ENCODE results near the gene C17orf67.
"Not testable (repeated sequence)": the region's sequence is repeated elsewhere in the genome, so short reads cannot be mapped to it uniquely, and the experiment has no call there.

Gene C17orf67

GRCh38 chr17:56765449-56765848 is 68.3 kb downstream of the C17orf67 start:
- TF ChIP-seq, protein P1, sequence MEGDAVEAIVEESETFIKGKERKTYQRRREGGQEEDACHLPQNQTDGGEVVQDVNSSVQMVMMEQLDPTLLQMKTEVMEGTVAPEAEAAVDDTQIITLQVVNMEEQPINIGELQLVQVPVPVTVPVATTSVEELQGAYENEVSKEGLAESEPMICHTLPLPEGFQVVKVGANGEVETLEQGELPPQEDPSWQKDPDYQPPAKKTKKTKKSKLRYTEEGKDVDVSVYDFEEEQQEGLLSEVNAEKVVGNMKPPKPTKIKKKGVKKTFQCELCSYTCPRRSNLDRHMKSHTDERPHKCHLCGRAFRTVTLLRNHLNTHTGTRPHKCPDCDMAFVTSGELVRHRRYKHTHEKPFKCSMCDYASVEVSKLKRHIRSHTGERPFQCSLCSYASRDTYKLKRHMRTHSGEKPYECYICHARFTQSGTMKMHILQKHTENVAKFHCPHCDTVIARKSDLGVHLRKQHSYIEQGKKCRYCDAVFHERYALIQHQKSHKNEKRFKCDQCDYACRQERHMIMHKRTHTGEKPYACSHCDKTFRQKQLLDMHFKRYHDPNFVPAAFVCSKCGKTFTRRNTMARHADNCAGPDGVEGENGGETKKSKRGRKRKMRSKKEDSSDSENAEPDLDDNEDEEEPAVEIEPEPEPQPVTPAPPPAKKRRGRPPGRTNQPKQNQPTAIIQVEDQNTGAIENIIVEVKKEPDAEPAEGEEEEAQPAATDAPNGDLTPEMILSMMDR (IDR thresholded peaks at IDR 0.05; ENCODE audit: unreplicated experiment in 3 of 3): no peak
- H3K4me3 Mint-ChIP-seq: no peak overlapping the region
- H3K27ac Mint-ChIP-seq: peak overlapping the region in 1 of 3 experiments; percentile 4
- peaks cover 21% of the 10 kb centered on the region for H3K4me1 Mint-ChIP-seq
- no peaks in the 10 kb centered on the region for H3K36me3 Mint-ChIP-seq (ENCODE audit: low read depth)
- H3K27me3 Mint-ChIP-seq (ENCODE audit: low read depth): peaks cover 16% of the 10 kb centered on the region
- no peaks in the 10 kb centered on the region for H3K9me3 Mint-ChIP-seq

- Mint-ChIP-seq H3K27ac (no peak overlapping the region), H3K4me1 (peaks cover 21% of the 10 kb centered on the region), H3K4me3 (no peak overlapping the region), H3K9me3 (no peaks in the 10 kb centered on the region), H3K27me3 (ENCODE audit: low read depth) (peaks cover 20% of the 10 kb centered on the region), H3K36me3 (ENCODE audit: low read depth) (no peaks in the 10 kb centered on the region)
- TF ChIP-seq, protein P1 (IDR thresholded peaks at IDR 0.05; ENCODE audit: unreplicated experiment in 3 of 3): no peak
These were observed 70.7 kb downstream of the C17orf67 start for GRCh38 chr17:56762988-56763387.

- Mint-ChIP-seq H3K36me3 (ENCODE audit: low read depth) (no peaks in the 10 kb centered on the region), H3K27me3 (ENCODE audit: low read depth) (peaks cover 25% of the 10 kb centered on the region), H3K9me3 (no peaks in the 10 kb centered on the region), H3K27ac (no peak overlapping the region), H3K4me1 (peaks cover 20% of the 10 kb centered on the region), H3K4me3 (no peak overlapping the region)
- TF ChIP-seq, protein P1 (IDR thresholded peaks at IDR 0.05; ENCODE audit: unreplicated experiment in 3 of 3): no peak
These were observed 71.6 kb downstream of the C17orf67 start for GRCh38 chr17:56762144-56762543.

DNA sequence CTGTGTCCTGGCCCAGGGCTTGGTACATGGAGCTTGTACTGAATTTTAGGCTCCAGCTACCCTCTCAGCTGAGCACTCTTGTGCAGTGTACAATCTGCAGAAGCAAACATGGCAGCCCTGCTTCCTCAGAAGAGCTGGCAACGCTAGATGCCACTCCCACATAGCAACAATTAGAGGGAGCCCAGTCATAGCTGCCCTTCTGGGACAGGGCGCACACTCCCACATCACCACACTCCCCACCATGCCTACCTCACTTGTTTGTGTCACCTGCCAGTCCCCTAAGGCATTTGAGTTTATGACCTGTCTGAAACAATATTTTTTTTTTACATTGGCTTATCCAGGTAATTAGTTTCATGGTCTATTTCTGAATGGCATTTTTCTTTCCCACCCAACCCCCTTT is 72.3 kb downstream of the C17orf67 start:
- H3K27ac Mint-ChIP-seq: peak overlapping the region in 1 of 3 experiments; percentile 79
- TF ChIP-seq, protein P1 (IDR thresholded peaks at IDR 0.05; ENCODE audit: unreplicated experiment in 3 of 3): no peak
- no peaks in the 10 kb centered on the region for H3K36me3 Mint-ChIP-seq (ENCODE audit: low read depth)
- H3K27me3 Mint-ChIP-seq (ENCODE audit: low read depth): peaks cover 22% of the 10 kb centered on the region
- no peaks in the 10 kb centered on the region for H3K9me3 Mint-ChIP-seq
- H3K4me1 Mint-ChIP-seq: peaks cover 16% of the 10 kb centered on the region
- no peak overlapping the region for H3K4me3 Mint-ChIP-seq

DNA sequence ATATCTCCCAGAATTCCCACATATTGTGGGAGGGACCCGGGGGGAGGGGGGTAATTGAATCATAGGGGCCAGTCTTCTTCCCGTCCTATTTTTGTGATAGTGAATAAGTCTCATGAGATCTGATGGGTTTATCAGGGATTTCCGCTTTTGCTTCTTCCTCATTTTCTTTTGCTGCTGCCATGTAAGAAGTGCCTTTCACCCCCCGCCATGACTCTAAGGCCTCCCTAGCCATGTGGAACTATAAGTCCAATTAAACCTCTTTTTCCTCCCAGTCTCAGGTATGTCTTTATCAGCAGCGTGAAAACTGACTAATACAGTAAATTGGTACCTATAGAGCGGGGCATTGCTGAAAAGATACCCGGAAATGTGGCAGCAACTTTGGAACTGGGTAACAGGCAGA is 76.1 kb downstream of the C17orf67 start:
- not testable (repeated sequence) for H3K36me3 Mint-ChIP-seq (ENCODE audit: low read depth); H3K27ac Mint-ChIP-seq; H3K4me3 Mint-ChIP-seq; H3K9me3 Mint-ChIP-seq
- Mint-ChIP-seq H3K27me3 (ENCODE audit: low read depth) (peaks cover 13% of the 10 kb centered on the region), H3K4me1 (peaks cover 11% of the 10 kb centered on the region)

- H3K36me3 Mint-ChIP-seq (ENCODE audit: low read depth): no peaks in the 10 kb centered on the region
- H3K9me3 Mint-ChIP-seq: no peaks in the 10 kb centered on the region
- H3K4me3 Mint-ChIP-seq: no peak overlapping the region
- peak overlapping the region in 1 of 3 experiments; percentile 13 for H3K27ac Mint-ChIP-seq
- TF ChIP-seq, protein P1 (IDR thresholded peaks at IDR 0.05; ENCODE audit: unreplicated experiment in 3 of 3): no peak
- H3K27me3 Mint-ChIP-seq (ENCODE audit: low read depth): peaks cover 13% of the 10 kb centered on the region
- peaks cover 11% of the 10 kb centered on the region for H3K4me1 Mint-ChIP-seq
These were observed 77.2 kb downstream of the C17orf67 start for GRCh38 chr17:56756536-56756935.
